Activated naive CD8-positive, alpha-beta T cell treated with anti-CD3 and anti-CD28 coated beads for 36 hours (primary cell): ENCODE results near the gene ZNF506. TPM values are rescaled to one million over a fixed set of nuclear protein-coding genes. Genes with fewer than 3 reads are reported as not detected.
"Not testable (repeated sequence)": the region's sequence is repeated elsewhere in the genome, so short reads cannot be mapped to it uniquely, and the experiment has no call there.

Experiments
- DNase-seq: peaks from one replicate; pipeline ENCODE4 v3.0.0; 2021
- H3K27ac Mint-ChIP-seq: one replicate; pipeline ENCODE4 v1.8.0; 2022; ENCODE audit warnings: mild to moderate bottlenecking, moderate library complexity, mixed read lengths
- H3K27me3 Mint-ChIP-seq: one replicate; pipeline ENCODE4 v1.8.0; 2022; ENCODE audit warnings: mild to moderate bottlenecking, mixed read lengths
- H3K36me3 Mint-ChIP-seq: one replicate; pipeline ENCODE4 v1.8.0; 2021; ENCODE audit warnings: mild to moderate bottlenecking, mixed read lengths
- H3K4me1 Mint-ChIP-seq: one replicate; pipeline ENCODE4 v1.8.0; 2021; ENCODE audit warnings: mixed read lengths
- H3K4me3 Mint-ChIP-seq: one replicate; pipeline ENCODE4 v1.8.0; 2022; ENCODE audit warnings: mild to moderate bottlenecking, moderate library complexity, mixed read lengths
- H3K9me3 Mint-ChIP-seq: one replicate; pipeline ENCODE4 v1.8.0; 2022; ENCODE audit warnings: mixed read lengths
- total RNA-seq, 2 experiments: library from RNA; stranded (reverse); gene quantifications; one replicate each; pipeline ENCODE4 v1.2.3, GENCODE V29; 2021

The ZNF506 gene
- total RNA-seq, 2 experiments from 2014 or later, result 28.4 to 31.5 TPM

DNA sequence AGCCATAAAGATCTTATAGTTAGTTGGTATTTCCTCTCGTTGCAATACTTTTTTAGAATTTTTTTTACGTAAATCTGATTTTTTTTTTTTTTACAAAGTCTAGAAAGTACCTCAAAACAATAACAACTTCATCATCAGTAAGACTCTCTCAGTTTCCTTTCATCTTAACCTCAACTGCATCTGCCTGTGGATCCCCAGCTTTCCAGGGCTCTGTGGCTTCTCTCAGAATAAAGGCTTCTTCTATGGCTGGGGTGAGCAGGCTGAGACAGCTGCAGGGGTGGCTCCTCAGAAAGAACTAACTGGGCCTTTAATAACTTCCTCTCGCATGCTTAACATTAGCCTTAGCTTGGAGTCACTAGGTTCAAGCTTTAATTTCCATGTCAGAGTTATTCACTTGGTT lies 4.2 kb downstream of the ZNF506 start:
- peaks cover 48% of the 10 kb centered on the region for H3K4me1 Mint-ChIP-seq
- peak overlapping the region; percentile 96 for H3K27ac Mint-ChIP-seq
- peaks cover 39% of the 10 kb centered on the region for H3K9me3 Mint-ChIP-seq
- peak overlapping the region; percentile 64 for H3K4me3 Mint-ChIP-seq
- no peaks in the 10 kb centered on the region for H3K27me3 Mint-ChIP-seq
- peak; percentile 77 for DNase-seq
- peaks cover 86% of the 10 kb centered on the region for H3K36me3 Mint-ChIP-seq

DNA sequence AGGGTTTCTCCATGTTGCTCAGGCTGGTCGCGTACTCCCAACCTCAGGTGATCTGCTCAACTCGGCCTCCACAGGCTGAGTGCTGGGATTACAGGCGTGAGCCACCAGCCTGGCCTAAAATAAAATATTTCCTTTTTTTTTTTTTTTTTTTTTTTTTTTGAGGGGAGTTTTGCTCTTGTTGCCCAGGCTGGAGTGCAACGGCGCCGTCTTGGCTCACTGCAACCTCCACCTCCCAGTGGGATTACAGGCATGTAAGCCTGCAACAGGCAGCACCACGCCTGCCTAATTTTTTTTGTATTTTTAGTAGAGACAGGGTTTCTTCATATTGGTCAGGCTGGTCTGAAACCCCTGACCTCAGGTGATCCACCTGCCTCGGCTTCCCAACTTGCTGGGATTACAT lies 4.9 kb downstream of the ZNF506 start:
- H3K27me3 Mint-ChIP-seq, result no peaks in the 10 kb centered on the region
- H3K4me3 Mint-ChIP-seq, result peak overlapping the region; percentile 64
- peaks cover 53% of the 10 kb centered on the region for H3K4me1 Mint-ChIP-seq
- peaks cover 93% of the 10 kb centered on the region for H3K36me3 Mint-ChIP-seq
- peak overlapping the region; percentile 96 for H3K27ac Mint-ChIP-seq
- H3K9me3 Mint-ChIP-seq, result peaks cover 38% of the 10 kb centered on the region
- no peak for DNase-seq

DNA sequence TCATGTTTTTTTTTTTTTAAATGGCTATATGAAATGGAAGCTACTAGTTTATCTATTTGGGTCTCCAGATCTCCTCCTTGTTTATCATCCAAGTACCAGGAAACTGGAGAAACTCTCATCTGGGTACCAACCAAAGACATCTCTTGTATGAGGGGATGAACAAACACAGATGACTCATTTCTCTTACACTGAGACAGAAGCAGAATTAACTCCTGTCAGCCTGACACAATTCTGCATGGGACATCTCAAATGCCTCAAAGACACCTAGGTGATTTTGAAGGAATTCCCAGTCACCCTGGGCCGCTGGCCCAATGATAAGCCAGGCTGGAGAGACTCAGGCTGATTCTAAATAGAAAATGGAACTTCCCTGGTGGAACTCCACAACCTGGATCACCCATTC lies 9.6 kb downstream of the ZNF506 start:
- H3K36me3 Mint-ChIP-seq, result peaks cover 88% of the 10 kb centered on the region
- peaks cover 31% of the 10 kb centered on the region for H3K4me1 Mint-ChIP-seq
- not testable (repeated sequence) for H3K27me3 Mint-ChIP-seq, H3K4me3 Mint-ChIP-seq, DNase-seq
- H3K27ac Mint-ChIP-seq, result peak overlapping the region; percentile 42
- peaks cover 35% of the 10 kb centered on the region for H3K9me3 Mint-ChIP-seq

DNA sequence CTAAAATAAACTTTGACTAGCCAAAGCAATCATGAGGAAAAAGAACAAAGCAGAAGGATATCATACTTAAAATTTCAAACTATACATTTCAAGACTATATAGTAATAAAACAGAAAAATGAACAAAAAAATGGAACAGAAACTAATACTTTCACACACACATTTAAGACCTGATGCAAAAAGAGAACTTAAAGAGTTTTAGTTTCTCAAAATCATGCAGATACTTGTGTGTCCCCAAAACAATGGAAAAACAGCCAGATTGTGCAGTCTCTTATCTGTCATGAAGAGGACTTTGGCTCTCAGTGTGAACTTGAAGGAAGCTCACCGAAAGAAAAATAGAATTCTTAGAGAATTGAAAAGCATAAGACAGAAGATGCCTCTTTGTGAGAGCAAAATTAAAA lies 16.1 kb downstream of the ZNF506 start:
- DNase-seq, result no peak
- H3K27ac Mint-ChIP-seq, result peak overlapping the region; percentile 55
- H3K4me1 Mint-ChIP-seq, result peaks cover 18% of the 10 kb centered on the region
- H3K9me3 Mint-ChIP-seq, result peaks cover 34% of the 10 kb centered on the region
- no peaks in the 10 kb centered on the region for H3K27me3 Mint-ChIP-seq
- H3K4me3 Mint-ChIP-seq, result no peak overlapping the region
- peaks cover 82% of the 10 kb centered on the region for H3K36me3 Mint-ChIP-seq

DNA sequence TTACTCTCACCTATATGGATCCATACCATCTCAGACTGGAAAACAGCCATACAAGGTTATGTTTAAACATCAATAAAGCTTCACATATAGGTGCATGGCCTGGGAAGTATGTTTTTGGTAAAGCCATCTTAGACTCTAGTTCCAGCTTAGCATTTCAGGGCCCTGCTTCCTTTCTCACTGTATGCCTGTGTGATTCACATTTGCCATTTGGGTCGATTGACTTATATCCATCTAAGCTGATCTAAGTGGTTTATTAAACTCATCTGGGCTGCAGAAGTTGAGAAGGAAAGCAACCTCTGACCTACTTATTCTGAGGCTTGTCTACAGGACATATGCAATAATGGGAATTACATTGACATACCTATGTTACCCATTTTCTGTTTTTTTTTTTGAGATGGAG lies 33.5 kb downstream of the ZNF506 start:
- H3K27ac Mint-ChIP-seq, result peak overlapping the region; percentile 16
- H3K27me3 Mint-ChIP-seq, result no peaks in the 10 kb centered on the region
- peaks cover 15% of the 10 kb centered on the region for H3K4me1 Mint-ChIP-seq
- no peak overlapping the region for H3K4me3 Mint-ChIP-seq
- peaks cover 29% of the 10 kb centered on the region for H3K9me3 Mint-ChIP-seq
- H3K36me3 Mint-ChIP-seq, result peaks cover 83% of the 10 kb centered on the region
- DNase-seq, result no peak

DNA sequence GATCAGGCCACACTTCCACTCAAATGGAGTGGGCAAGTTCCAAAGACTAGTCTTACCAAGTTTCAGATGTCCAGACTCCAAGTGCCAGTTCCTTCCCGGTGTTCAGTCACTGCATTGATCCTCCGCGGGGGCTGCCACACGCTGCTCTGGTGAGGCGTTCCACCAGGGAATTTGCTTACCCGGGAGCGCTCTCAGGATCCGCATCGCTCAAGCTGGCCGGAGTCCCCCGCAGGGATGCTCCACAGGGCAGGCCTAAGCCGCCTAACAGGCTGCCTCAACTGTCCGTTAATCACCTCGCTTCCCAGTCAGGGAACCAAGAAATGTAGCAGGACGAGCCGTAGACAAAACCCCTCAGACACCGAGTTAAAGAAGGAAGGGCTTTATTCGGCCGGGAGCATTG lies 36.1 kb downstream of the ZNF506 start:
- peaks cover 39% of the 10 kb centered on the region for H3K9me3 Mint-ChIP-seq
- not testable (repeated sequence) for H3K27ac Mint-ChIP-seq

DNA sequence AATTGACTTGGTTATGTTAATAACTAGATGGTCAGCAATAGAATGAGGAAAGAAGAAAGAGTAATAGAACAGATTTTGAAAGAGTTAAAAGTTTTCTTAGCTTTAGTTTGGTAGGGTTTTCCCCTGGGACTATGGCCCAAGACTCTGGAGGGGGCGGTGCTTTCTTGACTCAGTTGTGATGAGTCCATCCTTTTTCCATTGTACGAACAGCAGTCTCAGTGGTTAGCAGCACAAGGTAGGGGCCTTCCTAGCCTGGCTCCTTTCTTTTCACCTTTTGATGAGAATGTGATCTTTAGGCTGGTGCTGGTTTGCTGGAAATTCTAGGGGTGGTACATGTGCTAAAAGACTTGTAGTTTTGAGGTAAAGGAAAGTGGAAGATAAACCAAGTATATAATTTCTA lies 38.8 kb downstream of the ZNF506 start:
- Mint-ChIP-seq H3K36me3 (peaks cover 90% of the 10 kb centered on the region), H3K4me1 (peaks cover 46% of the 10 kb centered on the region), H3K27me3 (no peaks in the 10 kb centered on the region), H3K9me3 (peaks cover 54% of the 10 kb centered on the region), H3K4me3 (peak overlapping the region; percentile 3), H3K27ac (peak overlapping the region; percentile 50)
- peak; percentile 54 for DNase-seq

More for the DNA sequence above, 36.1 kb downstream of the ZNF506 start:
- not testable (repeated sequence) for H3K27me3 Mint-ChIP-seq, H3K4me3 Mint-ChIP-seq, DNase-seq
- Mint-ChIP-seq H3K36me3 (peaks cover 88% of the 10 kb centered on the region), H3K4me1 (peaks cover 30% of the 10 kb centered on the region)

DNA sequence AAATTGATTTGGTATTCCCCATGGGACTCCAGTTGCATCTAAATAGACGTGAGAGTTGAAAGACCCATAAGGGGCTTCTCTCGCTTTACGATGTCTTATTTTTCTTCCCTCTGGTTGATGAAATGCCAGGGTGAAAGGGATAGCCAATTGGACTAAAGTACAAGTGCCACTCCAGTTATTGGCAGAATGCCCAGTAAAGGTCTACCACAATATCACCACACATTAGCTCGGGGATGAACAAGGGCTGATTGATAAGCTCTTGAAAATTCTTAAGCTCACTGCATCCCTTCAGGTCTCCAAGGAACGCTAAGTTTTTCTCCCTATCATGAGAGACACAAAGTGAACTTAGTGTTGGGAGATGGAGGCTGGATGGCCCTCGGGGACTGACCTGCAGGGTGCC lies 39.8 kb downstream of the ZNF506 start:
- H3K27me3 Mint-ChIP-seq, DNase-seq, H3K4me3 Mint-ChIP-seq: not testable (repeated sequence)
- H3K36me3 Mint-ChIP-seq, result peaks cover 89% of the 10 kb centered on the region
- peak overlapping the region; percentile 42 for H3K27ac Mint-ChIP-seq
- H3K9me3 Mint-ChIP-seq, result peaks cover 54% of the 10 kb centered on the region
- H3K4me1 Mint-ChIP-seq, result peaks cover 53% of the 10 kb centered on the region

DNA sequence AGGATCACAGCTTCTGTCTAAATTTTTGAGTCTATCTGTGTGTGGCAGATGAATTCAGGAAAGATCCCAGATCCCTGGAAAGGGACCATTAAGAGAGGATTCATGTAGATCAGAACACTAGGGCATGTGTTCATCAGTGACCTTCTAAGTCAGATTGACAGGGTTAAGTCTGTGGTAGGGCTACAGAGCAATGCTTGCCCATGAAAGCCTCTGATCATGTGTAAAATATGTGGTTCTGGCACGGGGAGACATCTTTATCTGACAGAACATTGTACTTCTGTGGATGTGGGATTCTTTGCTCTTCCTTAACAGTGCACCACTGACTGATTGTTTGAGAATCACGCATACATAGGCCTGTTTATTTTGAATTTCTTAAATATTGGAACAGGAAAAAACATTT lies 42.9 kb downstream of the ZNF506 start:
- peaks cover 62% of the 10 kb centered on the region for H3K36me3 Mint-ChIP-seq
- peaks cover 36% of the 10 kb centered on the region for H3K9me3 Mint-ChIP-seq
- H3K4me3 Mint-ChIP-seq, result peak overlapping the region; percentile 54
- peak overlapping the region; percentile 62 for H3K27ac Mint-ChIP-seq
- H3K27me3 Mint-ChIP-seq, result no peaks in the 10 kb centered on the region
- peaks cover 50% of the 10 kb centered on the region for H3K4me1 Mint-ChIP-seq
- DNase-seq, result no peak

DNA sequence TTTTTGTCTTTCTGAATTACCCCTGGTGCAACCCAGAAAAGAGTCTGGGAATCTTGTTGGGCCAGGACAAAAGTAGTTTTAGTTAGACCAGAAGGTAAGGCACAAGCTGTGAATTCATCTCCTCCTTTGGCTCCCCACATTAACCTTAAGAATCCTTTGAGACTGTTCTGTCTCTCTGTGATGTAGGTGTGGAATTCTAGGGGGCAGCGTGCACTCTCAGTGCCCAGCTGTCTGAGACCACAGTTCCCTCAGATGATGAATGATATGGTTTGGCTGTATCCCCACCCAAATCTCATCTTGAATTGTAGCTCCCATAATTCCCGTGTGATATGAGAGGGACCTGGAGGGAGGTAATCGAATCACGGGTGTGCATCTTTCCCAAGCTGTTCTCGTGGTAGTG lies 43.9 kb downstream of the ZNF506 start:
- no peaks in the 10 kb centered on the region for H3K27me3 Mint-ChIP-seq
- peaks cover 47% of the 10 kb centered on the region for H3K4me1 Mint-ChIP-seq
- H3K36me3 Mint-ChIP-seq, result peaks cover 58% of the 10 kb centered on the region
- H3K9me3 Mint-ChIP-seq, result peaks cover 32% of the 10 kb centered on the region
- DNase-seq, result no peak
- H3K4me3 Mint-ChIP-seq, result peak overlapping the region; percentile 95
- H3K27ac Mint-ChIP-seq, result peak overlapping the region; percentile 92

DNA sequence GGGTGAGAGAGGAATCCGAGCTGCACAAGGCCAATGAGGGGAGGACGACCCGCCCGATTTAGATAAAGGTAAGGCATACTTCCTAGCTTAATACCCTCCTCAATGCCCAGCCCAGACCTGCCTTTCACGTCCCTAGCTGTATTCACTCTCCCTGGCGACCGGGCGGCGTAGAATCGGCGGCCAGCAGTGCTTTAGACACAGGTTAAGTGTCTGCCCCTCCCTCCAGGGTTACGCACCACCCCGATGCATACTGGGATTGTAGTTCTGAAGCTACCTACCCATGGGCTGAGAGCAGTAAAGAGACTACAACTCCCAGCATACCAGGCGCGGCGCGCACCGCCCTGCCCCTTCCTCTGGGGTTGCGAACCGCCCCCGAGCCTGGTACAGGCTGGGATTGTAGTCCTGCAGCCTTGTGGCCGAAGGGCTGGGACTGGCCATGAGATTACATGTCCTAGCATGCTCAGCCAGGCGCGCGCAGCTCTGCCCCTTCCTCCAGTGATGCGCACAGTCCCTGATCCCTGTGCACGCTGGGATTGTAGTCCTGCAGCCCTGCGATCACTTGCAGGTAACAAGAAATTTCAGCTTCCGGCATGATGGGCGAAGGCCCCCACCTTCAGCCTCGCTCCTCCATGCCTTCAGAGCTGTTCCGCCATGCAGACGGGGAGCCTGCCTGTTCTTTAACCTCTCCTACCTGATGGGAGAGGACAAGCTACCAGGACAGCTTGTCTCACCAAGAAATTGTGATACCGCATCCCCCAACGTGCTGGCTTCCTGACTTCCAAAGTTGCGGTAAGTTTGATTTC lies 45.1 kb downstream of the ZNF506 start:
- Mint-ChIP-seq H3K27ac (peak overlapping the region; percentile 92), H3K27me3 (no peaks in the 10 kb centered on the region), H3K4me1 (peaks cover 39% of the 10 kb centered on the region), H3K9me3 (peaks cover 25% of the 10 kb centered on the region), H3K4me3 (peak overlapping the region; percentile 95), H3K36me3 (peaks cover 48% of the 10 kb centered on the region)
- peak; percentile 92 for DNase-seq

DNA sequence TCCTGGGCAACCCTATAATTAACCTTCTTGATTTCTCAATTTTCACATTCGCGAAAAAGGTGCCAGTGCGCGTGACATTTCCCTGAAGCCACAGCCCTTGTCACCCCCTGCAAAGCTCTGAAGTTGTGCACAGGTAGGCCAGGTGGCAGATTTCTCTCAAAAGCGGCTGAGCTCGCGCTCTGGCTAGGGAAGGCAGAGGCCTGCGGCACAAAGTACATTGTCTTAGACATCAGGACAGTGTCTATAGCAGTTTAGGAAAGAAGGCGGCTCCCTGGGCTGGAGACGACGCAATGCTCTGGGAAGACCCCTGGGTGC lies 45.7 kb downstream of the ZNF506 start:
- Mint-ChIP-seq H3K9me3 (peaks cover 25% of the 10 kb centered on the region), H3K4me1 (peaks cover 42% of the 10 kb centered on the region), H3K27me3 (no peaks in the 10 kb centered on the region), H3K27ac (peak overlapping the region; percentile 92), H3K4me3 (peak overlapping the region; percentile 95), H3K36me3 (peaks cover 45% of the 10 kb centered on the region)
- DNase-seq, result no peak

DNA sequence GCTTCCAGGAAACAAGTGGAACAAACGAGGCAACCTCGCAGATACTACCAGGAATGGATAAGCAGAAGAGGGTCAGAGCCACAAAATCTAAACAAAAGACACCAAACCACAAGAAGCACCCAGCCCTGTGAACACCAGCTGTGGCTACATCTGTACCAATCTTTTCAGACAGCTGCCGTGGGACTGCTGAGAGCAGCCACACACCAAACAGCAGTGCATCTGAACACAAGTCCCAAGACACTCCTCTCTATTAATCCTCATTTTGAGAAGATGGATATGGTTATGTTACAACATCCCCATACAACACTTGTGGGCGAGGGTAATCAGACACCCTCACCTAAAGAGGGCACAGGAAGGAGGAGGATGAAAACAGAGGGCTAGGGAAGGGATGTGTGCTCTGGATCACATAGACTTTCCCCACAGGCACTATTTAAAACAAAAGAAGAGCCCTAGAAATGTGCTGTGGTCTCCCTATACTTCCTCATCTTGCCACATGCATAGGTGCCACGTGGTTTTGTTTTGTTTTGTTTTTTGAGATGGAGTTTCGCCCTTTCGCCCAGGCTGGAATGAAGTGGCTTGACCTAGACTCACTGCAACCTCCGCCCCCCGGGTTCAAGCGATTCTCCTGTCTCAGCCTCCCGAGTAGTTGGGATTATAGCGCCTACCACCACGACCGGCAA lies 47.1 kb downstream of the ZNF506 start:
- Mint-ChIP-seq H3K9me3 (peaks cover 17% of the 10 kb centered on the region), H3K36me3 (peaks cover 33% of the 10 kb centered on the region), H3K27ac (no peak overlapping the region), H3K27me3 (no peaks in the 10 kb centered on the region), H3K4me3 (no peak overlapping the region), H3K4me1 (peaks cover 38% of the 10 kb centered on the region)
- no peak for DNase-seq

DNA sequence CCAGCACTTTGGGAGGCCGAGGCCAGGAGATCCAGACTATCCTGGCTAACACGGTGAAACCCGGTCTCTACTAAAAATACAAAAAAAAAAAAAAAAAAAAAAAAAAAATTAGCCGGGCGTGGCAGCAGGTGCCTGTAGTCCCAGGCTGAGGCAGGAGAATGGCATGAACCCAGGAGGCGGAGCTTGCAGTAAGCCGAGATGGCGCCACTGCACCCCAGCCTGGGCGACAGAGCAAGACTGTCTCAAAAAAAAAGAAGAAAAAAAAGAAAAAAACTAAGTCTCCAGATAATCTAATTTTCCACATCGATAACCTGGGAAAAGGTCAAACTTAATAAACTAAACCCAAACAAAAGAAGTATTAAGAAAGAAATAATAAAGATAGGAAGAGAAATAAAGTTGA lies 49.6 kb downstream of the ZNF506 start:
- not testable (repeated sequence) for DNase-seq, H3K27me3 Mint-ChIP-seq, H3K9me3 Mint-ChIP-seq, H3K4me3 Mint-ChIP-seq, H3K27ac Mint-ChIP-seq
- Mint-ChIP-seq H3K36me3 (peaks cover 11% of the 10 kb centered on the region), H3K4me1 (peaks cover 16% of the 10 kb centered on the region)

DNA sequence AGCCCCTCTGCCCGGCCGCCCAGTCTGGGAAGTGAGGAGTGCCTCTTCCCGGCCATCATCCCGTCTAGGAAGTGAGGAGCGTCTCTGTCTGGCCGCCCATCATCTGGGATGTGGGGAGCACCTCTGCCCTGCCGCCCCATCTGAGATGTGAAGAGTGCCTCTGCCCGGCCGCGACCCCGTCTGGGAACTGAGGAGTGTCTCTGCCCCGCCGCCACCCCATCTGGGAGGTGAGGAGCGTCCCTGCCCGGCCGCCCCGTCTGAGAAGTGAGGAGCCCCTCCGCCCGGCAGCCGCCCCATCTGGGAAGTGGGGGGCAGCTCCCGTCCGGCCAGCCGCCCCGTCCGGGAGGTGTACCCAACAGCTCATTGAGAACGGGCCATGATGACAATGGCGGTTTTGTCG lies 51.6 kb downstream of the ZNF506 start:
- not testable (repeated sequence) for DNase-seq, H3K9me3 Mint-ChIP-seq, H3K27ac Mint-ChIP-seq, H3K27me3 Mint-ChIP-seq, H3K4me3 Mint-ChIP-seq
- peaks cover 10% of the 10 kb centered on the region for H3K36me3 Mint-ChIP-seq
- peaks cover 16% of the 10 kb centered on the region for H3K4me1 Mint-ChIP-seq

DNA sequence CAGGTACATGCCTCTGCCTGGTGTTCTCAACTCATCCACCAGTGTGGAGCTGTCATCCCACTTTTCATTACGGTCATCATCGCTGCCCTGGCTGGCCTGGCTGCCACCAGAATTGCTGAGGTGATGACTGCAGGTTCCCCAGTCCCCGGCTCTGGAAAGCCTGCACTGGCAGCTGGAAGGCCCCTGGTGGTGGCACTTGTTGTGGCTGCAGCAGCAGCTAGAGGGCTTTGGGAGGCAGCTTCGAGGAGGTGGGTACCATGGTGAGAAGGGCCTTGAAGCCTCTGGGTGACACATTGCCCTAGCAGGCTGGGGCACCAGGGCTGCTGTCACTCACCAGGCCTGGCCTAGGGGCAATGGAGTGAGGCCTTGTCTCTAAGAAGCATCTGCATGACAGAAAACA lies 63.4 kb downstream of the ZNF506 start:
- H3K4me1 Mint-ChIP-seq, result no peaks in the 10 kb centered on the region
- peaks cover 9% of the 10 kb centered on the region for H3K36me3 Mint-ChIP-seq

More for the DNA sequence above, 63.4 kb downstream of the ZNF506 start:
- Mint-ChIP-seq H3K27me3 (no peaks in the 10 kb centered on the region), H3K27ac (no peak overlapping the region), H3K4me3 (no peak overlapping the region), H3K9me3 (no peaks in the 10 kb centered on the region)
- no peak for DNase-seq
